Endothelial cell of umbilical vein (primary cell): ENCODE results near the gene LRRC4B. TPM values are rescaled to one million over a fixed set of nuclear protein-coding genes. Genes with fewer than 3 reads are reported as not detected.

Source experiments
- BruUV-seq: library from RNA; stranded (reverse); fragments of 400-500 nt; replicated peaks from 2 replicates; lab custom pipeline; 2021; lab: Mats Ljungman, UMichigan
- CTCF ChIA-PET: fragments of 300-600, 350-600 bp; sonication (Branson Sonifier 250); formaldehyde crosslinking; loops from one replicate; lab custom pipeline; 2021; ENCODE audit warnings: antibody characterized with exemption, inconsistent platforms; lab: Charles Lee
- POLR2A ChIA-PET: fragments of 300-600, 350-600 bp; sonication (Branson Sonifier 250); formaldehyde crosslinking; loops from one replicate; lab custom pipeline; 2021; ENCODE audit warnings: antibody characterized with exemption, inconsistent platforms; lab: Charles Lee
- DNase-seq: peaks from one replicate; pipeline ENCODE4 v3.0.0-alpha.2; 2011; ENCODE audit warnings: low read depth, low spot score
- FAIRE-seq: peaks from 2 replicates; lab custom pipeline; 2011; peaks lifted over from hg19 to GRCh38; lab: Jason Lieb, UNC
- H2AFZ ChIP-seq: 2 replicates; pipeline ENCODE4 v1.6.0; 2012; ENCODE audit warnings: low read depth, low read length, control low read depth, inconsistent platforms
- H3K27ac ChIP-seq: 2 replicates; pipeline ENCODE4 v1.5.1; 2011; ENCODE audit warnings: low read depth, mild to moderate bottlenecking, control low read depth, low read length, moderate library complexity; ENCODE audit not compliant: insufficient read depth
- H3K27me3 ChIP-seq, 2 experiments: 2 replicates each; pipeline versions ENCODE4 v1.6.0 to v1.6.1; 2011; ENCODE audit warnings: low read length in 2 of 2, mixed read lengths in 1 of 2; ENCODE audit not compliant: control insufficient read depth in 2 of 2, insufficient read depth in 2 of 2
- H3K36me3 ChIP-seq, 2 experiments: 2 replicates in 1 of 2; 3 replicates in 1 of 2; pipeline ENCODE4 v1.5.1; 2011; ENCODE audit warnings: low read length in 2 of 2, mild to moderate bottlenecking in 1 of 2, moderate library complexity in 1 of 2; ENCODE audit not compliant: control insufficient read depth in 2 of 2, insufficient read depth in 2 of 2; ENCODE audit errors: extremely low read depth in 1 of 2
- H3K4me1 ChIP-seq: 3 replicates; pipeline ENCODE4 v1.5.1; 2011; ENCODE audit warnings: mild to moderate bottlenecking, low read length; ENCODE audit not compliant: control insufficient read depth, insufficient read depth; ENCODE audit errors: extremely low read depth
- H3K4me2 ChIP-seq: 2 replicates; pipeline ENCODE4 v1.6.1; 2011; ENCODE audit warnings: low read length, control low read depth, mixed read lengths; ENCODE audit not compliant: insufficient read depth
- H3K4me3 ChIP-seq, 3 experiments: fragments of 200-600 bp in 1 of 3; sonication (generic), shearing (Covaris generic) in 1 of 3; replicated peaks in 1 of 3; 2 replicates each; pipeline ENCODE4 v1.5.1; 2011 to 2016; ENCODE audit warnings: control low read depth in 3 of 3, low read length in 3 of 3, mild to moderate bottlenecking in 2 of 3, inconsistent platforms in 1 of 3, low read depth in 1 of 3, moderate library complexity in 1 of 3; ENCODE audit not compliant: insufficient read depth in 1 of 3
- H3K79me2 ChIP-seq: 2 replicates; pipeline ENCODE4 v1.6.0; 2012; ENCODE audit warnings: low read length, inconsistent platforms; ENCODE audit not compliant: control insufficient read depth, insufficient read depth
- H3K9ac ChIP-seq: replicated peaks from 2 replicates; pipeline ENCODE3; 2011; ENCODE audit warnings: low read length, control low read depth; ENCODE audit not compliant: insufficient read depth; ENCODE audit errors: extremely low read depth
- H3K9me1 ChIP-seq: replicated peaks from 3 replicates; pipeline ENCODE4 v1.6.0; 2011; ENCODE audit warnings: mild to moderate bottlenecking, low read length; ENCODE audit not compliant: control insufficient read depth, insufficient read depth; ENCODE audit errors: extremely low read depth
- H3K9me3 ChIP-seq: replicated peaks from 2 replicates; pipeline ENCODE4 v1.5.1; 2012; ENCODE audit warnings: low read length, inconsistent platforms; ENCODE audit not compliant: control insufficient read depth, insufficient read depth
- H4K20me1 ChIP-seq: replicated peaks from 2 replicates; pipeline ENCODE3; 2011; ENCODE audit warnings: mild to moderate bottlenecking, low read length; ENCODE audit not compliant: control insufficient read depth, insufficient read depth; ENCODE audit errors: extremely low read depth
- CTCF ChIP-seq, 2 donors: IDR thresholded peaks; 1 replicate in 1 of 2; 2 replicates in 1 of 2; pipeline ENCODE4 v1.5.1; 2011; ENCODE audit warnings: low read length in 2 of 2, mild to moderate bottlenecking in 2 of 2, moderate library complexity in 2 of 2, control low read depth in 1 of 2, inconsistent platforms in 1 of 2, low read depth in 1 of 2; ENCODE audit not compliant: insufficient read depth in 1 of 2; ENCODE audit errors: extremely low read depth in 1 of 2
- EZH2 ChIP-seq: IDR thresholded peaks from 2 replicates; pipeline ENCODE4 v1.6.1; 2012; ENCODE audit warnings: borderline replicate concordance, low read depth, mild to moderate bottlenecking, moderate library complexity, low read length, inconsistent platforms; ENCODE audit not compliant: severe bottlenecking
- FOS ChIP-seq: IDR thresholded peaks from 2 replicates; pipeline ENCODE4 v1.6.1; 2011; ENCODE audit warnings: mild to moderate bottlenecking, low read length, moderate library complexity, borderline replicate concordance; ENCODE audit not compliant: insufficient read depth
- GATA2 ChIP-seq: IDR thresholded peaks from 2 replicates; pipeline ENCODE4 v1.7.0; 2011; ENCODE audit warnings: low read depth, mild to moderate bottlenecking, moderate library complexity, mixed read lengths, low read length; ENCODE audit not compliant: insufficient read length, insufficient read depth
- JUN ChIP-seq: IDR thresholded peaks from 2 replicates; pipeline ENCODE4 v1.6.1; 2011; ENCODE audit warnings: borderline replicate concordance, low read depth; ENCODE audit not compliant: insufficient read length, insufficient read depth
- MYC ChIP-seq: IDR thresholded peaks from one replicate; pipeline ENCODE4 v1.6.1; 2011; ENCODE audit warnings: mild to moderate bottlenecking, low read depth, low read length
- POLR2A ChIP-seq: IDR thresholded peaks from 2 replicates; pipeline ENCODE4 v1.6.1; 2012; ENCODE audit warnings: low read depth, mild to moderate bottlenecking, control low read depth, low read length
- POLR2AphosphoS5 ChIP-seq: IDR thresholded peaks from 2 replicates; pipeline ENCODE4 v1.6.1; 2012; ENCODE audit warnings: low read depth, mild to moderate bottlenecking, control low read depth, low read length, moderate library complexity; ENCODE audit not compliant: insufficient read depth
- dilution Hi-C: fragments of 300-500 bp; cut with MboI; formaldehyde crosslinking; loops from one replicate; pipeline ENCODE4 v1.15.0; 2019; ENCODE audit warnings: low sequenced_read_pairs; ENCODE audit not compliant: extremely low pct_ligation_motif_present
- intact Hi-C: fragments of 100-400 bp; cut with micrococcal nuclease; formaldehyde crosslinking; loops from one replicate; pipeline ENCODE4 v1.10.0; 2022
- polyA plus RNA-seq, 4 experiments: library from polyadenylated mRNA; depleted of rRNA in 3 of 4; stranded (reverse) in 3 of 4; unstranded in 1 of 4; fragments of >200 nt; gene quantifications; 2 replicates each; pipeline versions ENCODE4 v1.2.1 to v1.2.3, GENCODE V29; 2011 to 2012; ENCODE audit warnings: missing spikeins in 1 of 4
- total RNA-seq: library from RNA; stranded (reverse); gene quantifications from 2 replicates; pipeline ENCODE4 v1.2.3, GENCODE V29; 2021
- TF ChIP-seq, protein P1 (sequence below): IDR thresholded peaks from 2 replicates; pipeline ENCODE4 v1.6.1; 2011; ENCODE audit not compliant: insufficient read depth, insufficient read length

The LRRC4B gene
- total and polyA plus RNA-seq, 2 donors (not counting 3 experiments of a cell fraction or from before 2014, with no cell fraction given), result 0.08 TPM; not detected in 1

DNA sequence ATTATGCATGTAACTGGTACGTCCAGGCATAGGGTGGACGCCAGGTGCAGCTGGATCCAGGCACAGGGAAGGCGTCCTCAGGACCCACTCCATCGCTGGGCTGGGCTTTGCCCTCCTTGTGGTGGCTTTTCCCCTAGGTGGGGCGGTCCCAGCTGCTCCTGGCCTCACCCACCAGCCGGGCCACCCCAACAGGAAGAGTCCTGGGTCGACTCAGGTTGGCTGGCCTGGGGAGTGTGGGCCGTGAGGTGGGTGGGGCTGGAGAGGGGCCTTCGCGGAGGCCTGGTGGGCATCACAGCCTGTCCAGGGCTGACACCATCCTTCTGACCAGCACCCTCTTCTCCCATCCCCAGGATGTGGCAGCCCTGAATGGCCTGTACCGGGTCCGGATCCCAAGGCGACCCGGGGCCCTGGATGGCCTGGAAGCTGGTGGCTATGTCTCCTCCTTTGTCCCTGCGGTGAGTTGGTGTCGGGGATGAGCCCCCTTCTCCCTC, 88.4 kb downstream of the LRRC4B start:
- intact Hi-C loops, result loop anchor here (1.0 kb wide), 1 partner anchor 112 kb away; no protein-coding TSS in a partner anchor

More for the DNA sequence above, 88.4 kb downstream of the LRRC4B start:
- Histone ChIP-seq H3K27ac (no peak overlapping the region), H3K9me1 (no peaks in the 10 kb centered on the region), H3K4me2 (no peak overlapping the region), H3K4me1 (peaks cover 7% of the 10 kb centered on the region), H3K9ac (no peak overlapping the region), H2AFZ (no peak overlapping the region), H3K4me3 (no peak overlapping the region), H4K20me1 (no peaks in the 10 kb centered on the region), H3K9me3 (no peaks in the 10 kb centered on the region), H3K79me2 (peaks cover 7% of the 10 kb centered on the region), H3K36me3 (peaks cover 0 to 32% of the 10 kb centered on the region in 2 experiments), H3K27me3 (no peaks in the 10 kb centered on the region)
- BruUV-seq, result no TSS peak
- TF ChIP-seq POLR2A (no peak), CTCF (IDR thresholded peaks at IDR 0.05; ENCODE audit: extremely low read depth in 1 of 2, insufficient read depth in 1 of 2, low read depth in 1 of 2, low read length in 2 of 2) (no peak), MYC (no peak), EZH2 (no peak), GATA2 (no peak), POLR2AphosphoS5 (no peak), FOS (no peak), JUN (no peak)
- TF ChIP-seq, protein P1, sequence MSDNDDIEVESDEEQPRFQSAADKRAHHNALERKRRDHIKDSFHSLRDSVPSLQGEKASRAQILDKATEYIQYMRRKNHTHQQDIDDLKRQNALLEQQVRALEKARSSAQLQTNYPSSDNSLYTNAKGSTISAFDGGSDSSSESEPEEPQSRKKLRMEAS, result no peak
- CTCF ChIA-PET, result interaction anchor here (1.2 to 1.6 kb wide), 3 partner anchors 31 to 123 kb away, joined by 3 to 8 read pairs (median 4); partner anchors contain the start of gene JOSD2
- FAIRE-seq (no peak), DNase-seq (no peak)
- POLR2A ChIA-PET, result no interaction called here
- dilution Hi-C loops, result no loop called here
